OCI-LY7 (cell line): ENCODE data around the gene SLC17A2.

ENCODE experiments used
- CTCF ChIP-seq: fragments of 200-600 bp; sonication (generic); conservative IDR thresholded peaks from 2 replicates; pipeline ENCODE4 v1.5.1; 2014; ENCODE audit warnings: mild to moderate bottlenecking, antibody characterized with exemption, low read length, moderate library complexity, mixed read lengths
- EZH2phosphoT487 ChIP-seq: fragments of 200-600 bp; sonication (generic); IDR thresholded peaks from 2 replicates; pipeline ENCODE4 v1.6.1; 2018; ENCODE audit warnings: low read depth, borderline replicate concordance, mild to moderate bottlenecking, mixed run types, antibody characterized with exemption, low read length, moderate library complexity, mixed read lengths

DNA sequence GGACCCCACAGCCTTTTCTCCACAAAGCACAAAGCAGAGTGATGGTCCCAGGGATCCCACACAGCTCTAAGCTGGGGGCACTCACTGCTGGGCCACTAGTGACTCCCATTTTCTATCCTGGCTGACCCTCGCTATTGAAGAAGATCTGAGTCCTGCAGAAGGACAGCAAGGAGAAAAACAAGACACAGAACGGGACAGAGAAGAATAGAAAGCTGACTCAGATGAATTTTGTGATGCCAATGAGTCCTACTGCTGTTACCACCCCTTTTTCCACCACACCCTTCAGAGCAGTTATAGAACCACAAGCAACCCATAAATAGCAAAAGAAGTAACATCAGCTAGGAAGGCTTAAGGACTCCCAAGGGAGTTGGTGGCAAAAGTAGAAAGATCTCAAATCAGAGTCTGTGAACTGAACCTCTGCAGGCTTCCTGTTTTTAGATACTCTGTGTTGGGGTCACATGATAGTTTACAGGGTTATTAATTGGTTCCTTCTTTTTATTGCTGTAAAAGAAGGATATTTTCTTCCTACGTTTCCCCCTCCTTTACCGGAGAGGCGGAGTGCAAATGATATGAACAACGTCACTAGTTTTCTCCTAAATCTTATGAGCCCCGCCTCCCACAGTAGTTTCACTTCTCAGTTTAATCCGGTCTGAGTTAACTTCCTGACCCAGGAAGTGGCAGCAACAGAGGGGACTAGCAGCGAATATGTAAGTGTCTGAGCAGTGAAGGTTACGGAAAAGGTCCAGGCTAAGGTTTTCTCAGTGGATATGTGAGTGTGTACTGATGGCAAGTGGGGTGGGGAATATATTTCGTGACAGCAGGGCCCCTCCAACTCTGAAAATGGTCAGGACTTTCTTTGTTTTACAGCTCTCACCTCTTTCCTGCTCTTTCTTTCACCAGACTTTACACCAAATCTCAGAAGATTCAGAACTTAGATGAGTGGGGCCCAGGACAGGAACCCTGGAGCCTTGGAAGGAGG, 31.9 kb upstream of the SLC17A2 start, which contains the start of gene TRIM38:
- TF ChIP-seq EZH2phosphoT487, result no peak
- no peak; the same call in 1 of the 2 replicates for TF ChIP-seq CTCF
